ENCODE measurements around the gene SLC25A23.
"Not testable (repeated sequence)": the region's sequence is repeated elsewhere in the genome, so short reads cannot be mapped to it uniquely, and the experiment has no call there.

The SLC25A23 gene

GRCh38 chr19:6453951-6454565 is 5.5 kb downstream of the SLC25A23 start:
- DNase-seq = no peak

GRCh38 chr19:6452899-6453298 is 6.7 kb downstream of the SLC25A23 start:
- no peak for DNase-seq

GRCh38 chr19:6452223-6452614 is 7.4 kb downstream of the SLC25A23 start:
- DNase-seq = no peak

GRCh38 chr19:6451583-6452222 is 7.9 kb downstream of the SLC25A23 start:
- DNase-seq = no peak

GRCh38 chr19:6450166-6450565 is 9.4 kb downstream of the SLC25A23 start:
- DNase-seq = no peak

- DNase-seq = no peak
Observed at GRCh38 chr19:6448045-6448444, 11.5 kb downstream of the SLC25A23 start.

- DNase-seq = no peak
Observed at GRCh38 chr19:6446452-6446851, 13.1 kb downstream of the SLC25A23 start.

GRCh38 chr19:6443986-6444385 is 15.6 kb downstream of the SLC25A23 start:
- DNase-seq = no peak

- DNase-seq = no peak
Observed at GRCh38 chr19:6442087-6442688, 17.4 kb downstream of the SLC25A23 start.

- no peak for DNase-seq
Observed at GRCh38 chr19:6440905-6441304, 18.7 kb downstream of the SLC25A23 start.

GRCh38 chr19:6439743-6440142 is 19.8 kb downstream of the SLC25A23 start:
- DNase-seq = no peak

- DNase-seq = no peak
Observed at GRCh38 chr19:6433663-6434062, 25.9 kb downstream of the SLC25A23 start, which contains the start of gene SLC25A41. Gene SLC25A41, minus strand, starts transcription at chr19:6433763. Its CDS starts 70 bp downstream, at chr19:6433693.

GRCh38 chr19:6433165-6433564 is 26.4 kb downstream of the SLC25A23 start:
- no peak for DNase-seq

GRCh38 chr19:6431891-6432290 is 27.7 kb downstream of the SLC25A23 start:
- no peak for DNase-seq

GRCh38 chr19:6429419-6430221 is 30.0 kb downstream of the SLC25A23 start:
- no peak for DNase-seq

- not testable (repeated sequence) for DNase-seq
Observed at GRCh38 chr19:6428692-6429418, 30.7 kb downstream of the SLC25A23 start.

GRCh38 chr19:6427131-6427530 is 32.5 kb downstream of the SLC25A23 start:
- no peak for DNase-seq

GRCh38 chr19:6425732-6426620 is 33.6 kb downstream of the SLC25A23 start:
- DNase-seq = no peak

- DNase-seq = peak; percentile 100
Observed at GRCh38 chr19:6424939-6425731, 34.5 kb downstream of the SLC25A23 start.

GRCh38 chr19:6424195-6424938 is 35.2 kb downstream of the SLC25A23 start, which contains the start of gene KHSRP:
Gene KHSRP, minus strand, starts transcription at chr19:6424811. Its CDS starts 110 bp downstream, at chr19:6424701.
- DNase-seq = no peak

All from kidney glomerular epithelial cell (primary cell).